Upper lobe of left lung (tissue), 6 donors: Measurements from ENCODE around the gene CTAGE1. TPM values are rescaled to one million over a fixed set of nuclear protein-coding genes. Genes with fewer than 3 reads are reported as not detected.

Experiments used
- ATAC-seq, 2 donors: fragments of 200-7000 bp; cut with Tn5 transposase; one replicate each; pipeline ENCODE4 v1.9.1; 2022; ENCODE audit warnings: mild to moderate bottlenecking in 2 of 2, moderate library complexity in 2 of 2; ENCODE audit not compliant: low FRiP score in 2 of 2
- DNase-seq, 2 donors: peaks; one replicate each; pipeline ENCODE4 v3.0.0-alpha.2; 2019 to 2020
- H3K27ac ChIP-seq, 4 donors: fragments of 200-600 bp; sonication (generic); one replicate each; pipeline ENCODE4 v1.5.1; 2016 to 2019
- H3K27me3 ChIP-seq, 4 donors: fragments of 200-600 bp; sonication (generic); one replicate each; pipeline ENCODE4 v1.5.1; 2017 to 2019
- H3K36me3 ChIP-seq, 4 donors: fragments of 200-600 bp; sonication (generic); one replicate each; pipeline ENCODE4 v1.5.1; 2016 to 2019
- H3K4me1 ChIP-seq, 4 donors: fragments of 200-600 bp; sonication (generic); one replicate each; pipeline ENCODE4 v1.5.1; 2018 to 2019
- H3K4me3 ChIP-seq, 4 donors: fragments of 200-600 bp; sonication (generic); one replicate each; pipeline ENCODE4 v1.5.1; 2017 to 2019; ENCODE audit warnings: mild to moderate bottlenecking in 2 of 4, moderate library complexity in 1 of 4
- H3K9me3 ChIP-seq, 4 donors: fragments of 200-600 bp; sonication (generic); one replicate each; pipeline ENCODE4 v1.5.1; 2018 to 2019
- CTCF ChIP-seq, 6 experiments: fragments of 450-650 bp in 4 of 6; fragments of 200-600 bp in 2 of 6; sonication (generic) in 2 of 6; IDR thresholded peaks; one replicate each; pipeline ENCODE4 v1.5.1; 2016 to 2019; ENCODE audit warnings: antibody characterized with exemption in 6 of 6
- EP300 ChIP-seq, 4 donors: sonication (generic); formaldehyde crosslinking; IDR thresholded peaks; one replicate each; pipeline ENCODE4 v1.5.1; 2017; ENCODE audit warnings: antibody characterized with exemption in 4 of 4, control low read depth in 2 of 4
- POLR2A ChIP-seq, 4 donors: fragments of 450-650 bp; IDR thresholded peaks; one replicate each; pipeline ENCODE4 v1.5.1; 2016 to 2017; ENCODE audit warnings: antibody characterized with exemption in 4 of 4, mild to moderate bottlenecking in 2 of 4
- POLR2AphosphoS5 ChIP-seq, 2 donors: sonication (generic); formaldehyde crosslinking; IDR thresholded peaks; one replicate each; pipeline ENCODE4 v1.5.1; 2017; ENCODE audit warnings: antibody characterized with exemption in 2 of 2
- WGBS, 2 donors: methylation state at CpG; one replicate each; pipeline ENCODE4 v1.1.5; 2017 to 2018; 5-methylcytosine and 5-hydroxymethylcytosine counted together
- total RNA-seq, 6 donors: library from RNA; depleted of rRNA in 4 of 6; stranded (reverse); fragments of >200 nt in 4 of 6; gene quantifications; one replicate each; pipeline versions ENCODE4 v1.1.0 to v1.2.1, GENCODE V29; 2016 to 2021
- donor health status: DM: no; HTN: no; CAD: no; lungs with moderate emphysema.
- donor health status: DM: no; HTN: yes; CAD: no; lungs with severe emphysema.

CTAGE1 gene
- total RNA-seq, 6 donors from 2014 or later, result not detected

GRCh38 chr18:22368021-22368420 is 49.7 kb downstream of the CTAGE1 start:
- no peaks in the 10 kb centered on the region for H3K9me3 ChIP-seq
- H3K4me3 ChIP-seq, result no peak overlapping the region
- no peaks in the 10 kb centered on the region for H3K4me1 ChIP-seq
- WGBS, 2 donors, result 79 to 89% methylated on average over 1 of the region's 1 CpG
- ATAC-seq (no peak), DNase-seq (no peak)
- H3K27me3 ChIP-seq, result no peaks in the 10 kb centered on the region
- H3K36me3 ChIP-seq, result no peaks in the 10 kb centered on the region
- no peak for TF ChIP-seq POLR2A (IDR thresholded peaks at IDR 0.05)
- TF ChIP-seq POLR2AphosphoS5 (IDR thresholded peaks at IDR 0.05), result no peak
- TF ChIP-seq CTCF (IDR thresholded peaks at IDR 0.05), result no peak
- TF ChIP-seq EP300 (IDR thresholded peaks at IDR 0.05), result no peak
- no peak overlapping the region for H3K27ac ChIP-seq

GRCh38 chr18:22367303-22367702 is 50.4 kb downstream of the CTAGE1 start:
- TF ChIP-seq POLR2AphosphoS5 (IDR thresholded peaks at IDR 0.05) (no peak), CTCF (IDR thresholded peaks at IDR 0.05) (no peak), EP300 (IDR thresholded peaks at IDR 0.05) (no peak), POLR2A (IDR thresholded peaks at IDR 0.05) (no peak)

GRCh38 chr18:22363867-22364463 is 53.8 kb downstream of the CTAGE1 start:
- H3K36me3 ChIP-seq, result no peaks in the 10 kb centered on the region
- 86 to 92% methylated on average over 1 of the region's 1 CpG for WGBS, 2 donors
- DNase-seq (no peak), ATAC-seq (no peak)
- no peaks in the 10 kb centered on the region for H3K9me3 ChIP-seq
- H3K4me1 ChIP-seq, result no peaks in the 10 kb centered on the region
- TF ChIP-seq POLR2A (IDR thresholded peaks at IDR 0.05), result no peak
- TF ChIP-seq CTCF (IDR thresholded peaks at IDR 0.05), result peak in 5 of 6 experiments; percentile 18 to 45 (median 24)
- H3K4me3 ChIP-seq, result no peak overlapping the region
- H3K27ac ChIP-seq, result no peak overlapping the region
- H3K27me3 ChIP-seq, result no peaks in the 10 kb centered on the region

More at GRCh38 chr18:22367303-22367702, 50.4 kb downstream of the CTAGE1 start:
- Histone ChIP-seq H3K27me3 (no peaks in the 10 kb centered on the region), H3K4me3 (no peak overlapping the region), H3K27ac (no peak overlapping the region), H3K9me3 (no peaks in the 10 kb centered on the region), H3K36me3 (no peaks in the 10 kb centered on the region), H3K4me1 (no peaks in the 10 kb centered on the region)
- ATAC-seq, result no peak
- no peak for DNase-seq

Other genes starting within 250 kb of the CTAGE1 start
- 10 to 100 TPM; 29.7 to 52.8 (median 41.4) TPM for gene GATA6, start 248.3 kb downstream of the CTAGE1 start, total RNA-seq